Activated naive CD8-positive, alpha-beta T cell treated with anti-CD3 and anti-CD28 coated beads for 36 hours (primary cell): Measurements from ENCODE around the gene PPP6R1. TPM values are rescaled to one million over a fixed set of nuclear protein-coding genes. Genes with fewer than 3 reads are reported as not detected.
"Not testable (repeated sequence)": the region's sequence is repeated elsewhere in the genome, so short reads cannot be mapped to it uniquely, and the experiment has no call there.

Experiments
- DNase-seq: peaks from one replicate; pipeline ENCODE4 v3.0.0; 2021
- H3K27ac Mint-ChIP-seq: one replicate; pipeline ENCODE4 v1.8.0; 2022; ENCODE audit warnings: mild to moderate bottlenecking, moderate library complexity, mixed read lengths
- H3K27me3 Mint-ChIP-seq: one replicate; pipeline ENCODE4 v1.8.0; 2022; ENCODE audit warnings: mild to moderate bottlenecking, mixed read lengths
- H3K36me3 Mint-ChIP-seq: one replicate; pipeline ENCODE4 v1.8.0; 2021; ENCODE audit warnings: mild to moderate bottlenecking, mixed read lengths
- H3K4me1 Mint-ChIP-seq: one replicate; pipeline ENCODE4 v1.8.0; 2021; ENCODE audit warnings: mixed read lengths
- H3K4me3 Mint-ChIP-seq: one replicate; pipeline ENCODE4 v1.8.0; 2022; ENCODE audit warnings: mild to moderate bottlenecking, moderate library complexity, mixed read lengths
- H3K9me3 Mint-ChIP-seq: one replicate; pipeline ENCODE4 v1.8.0; 2022; ENCODE audit warnings: mixed read lengths
- total RNA-seq, 2 experiments: library from RNA; stranded (reverse); gene quantifications; one replicate each; pipeline ENCODE4 v1.2.3, GENCODE V29; 2021

PPP6R1 gene
- total RNA-seq, 2 experiments from 2014 or later = 226 to 227 TPM

- no peak for DNase-seq
- Mint-ChIP-seq H3K9me3 (no peaks in the 10 kb centered on the region), H3K4me1 (no peaks in the 10 kb centered on the region), H3K27ac (no peak overlapping the region), H3K4me3 (no peak overlapping the region), H3K36me3 (peaks cover 15% of the 10 kb centered on the region), H3K27me3 (no peaks in the 10 kb centered on the region)
These were observed 29.6 kb downstream of the PPP6R1 start for GRCh38 chr19:55229145-55229788.

GRCh38 chr19:55228403-55229031 lies 30.3 kb downstream of the PPP6R1 start, which contains the start of gene TMEM86B:
TMEM86B (minus strand) TSS chr19:55228763; CDS start chr19:55228741, 22 bp downstream.
- Mint-ChIP-seq H3K4me1 (no peaks in the 10 kb centered on the region), H3K9me3 (no peaks in the 10 kb centered on the region), H3K36me3 (peaks cover 12% of the 10 kb centered on the region), H3K27ac (no peak within 1 kb of the TSS), H3K4me3 (no peak within 1 kb of the TSS), H3K27me3 (no peaks in the 10 kb centered on the region)
- DNase-seq = no peak

- H3K4me1 Mint-ChIP-seq = no peaks in the 10 kb centered on the region
- no peaks in the 10 kb centered on the region for H3K27me3 Mint-ChIP-seq
- H3K9me3 Mint-ChIP-seq = no peaks in the 10 kb centered on the region
- no peak overlapping the region for H3K4me3 Mint-ChIP-seq
- H3K36me3 Mint-ChIP-seq = peaks cover 8% of the 10 kb centered on the region
- DNase-seq = no peak
- no peak overlapping the region for H3K27ac Mint-ChIP-seq
These were observed 30.8 kb downstream of the PPP6R1 start for GRCh38 chr19:55228015-55228391.

- H3K4me1 Mint-ChIP-seq = no peaks in the 10 kb centered on the region
- DNase-seq = no peak
- H3K27me3 Mint-ChIP-seq = no peaks in the 10 kb centered on the region
These were observed 31.4 kb downstream of the PPP6R1 start for GRCh38 chr19:55227241-55228014.

GRCh38 chr19:55226788-55227187 lies 32.0 kb downstream of the PPP6R1 start:
- Mint-ChIP-seq H3K36me3 (peaks cover 17% of the 10 kb centered on the region), H3K4me3 (no peak overlapping the region), H3K27ac (no peak overlapping the region), H3K9me3 (no peaks in the 10 kb centered on the region), H3K27me3 (no peaks in the 10 kb centered on the region), H3K4me1 (no peaks in the 10 kb centered on the region)
- no peak for DNase-seq

More at GRCh38 chr19:55227241-55228014, 31.4 kb downstream of the PPP6R1 start:
- Mint-ChIP-seq H3K4me3 (no peak overlapping the region), H3K36me3 (peaks cover 11% of the 10 kb centered on the region), H3K27ac (no peak overlapping the region), H3K9me3 (no peaks in the 10 kb centered on the region)

- Mint-ChIP-seq H3K27ac (no peak overlapping the region), H3K36me3 (peaks cover 22% of the 10 kb centered on the region), H3K9me3 (peaks cover 3% of the 10 kb centered on the region), H3K4me1 (no peaks in the 10 kb centered on the region), H3K4me3 (no peak overlapping the region), H3K27me3 (no peaks in the 10 kb centered on the region)
- DNase-seq = no peak
These were observed 32.5 kb downstream of the PPP6R1 start for GRCh38 chr19:55226273-55226672.

- no peaks in the 10 kb centered on the region for H3K27me3 Mint-ChIP-seq
- DNase-seq = no peak
- H3K9me3 Mint-ChIP-seq = peaks cover 6% of the 10 kb centered on the region
- peak overlapping the region; percentile 59 for H3K27ac Mint-ChIP-seq
- H3K4me1 Mint-ChIP-seq = no peaks in the 10 kb centered on the region
- H3K36me3 Mint-ChIP-seq = peaks cover 30% of the 10 kb centered on the region
- H3K4me3 Mint-ChIP-seq = no peak overlapping the region
These were observed 33.3 kb downstream of the PPP6R1 start for GRCh38 chr19:55225415-55225958.

GRCh38 chr19:55224679-55225414 lies 34.0 kb downstream of the PPP6R1 start:
- H3K9me3 Mint-ChIP-seq, DNase-seq, H3K4me3 Mint-ChIP-seq, H3K27me3 Mint-ChIP-seq, H3K4me1 Mint-ChIP-seq: not testable (repeated sequence)
- peaks cover 34% of the 10 kb centered on the region for H3K36me3 Mint-ChIP-seq
- H3K27ac Mint-ChIP-seq = peak overlapping the region; percentile 59

- Mint-ChIP-seq H3K27me3 (no peaks in the 10 kb centered on the region), H3K4me3 (no peak overlapping the region), H3K27ac (no peak overlapping the region), H3K36me3 (peaks cover 34% of the 10 kb centered on the region), H3K9me3 (peaks cover 8% of the 10 kb centered on the region), H3K4me1 (no peaks in the 10 kb centered on the region)
- no peak for DNase-seq
These were observed 34.7 kb downstream of the PPP6R1 start for GRCh38 chr19:55224038-55224665.

GRCh38 chr19:55223291-55224037 lies 35.4 kb downstream of the PPP6R1 start:
- Mint-ChIP-seq H3K27me3 (no peaks in the 10 kb centered on the region), H3K9me3 (peaks cover 8% of the 10 kb centered on the region), H3K27ac (no peak overlapping the region), H3K4me3 (no peak overlapping the region), H3K36me3 (peaks cover 34% of the 10 kb centered on the region), H3K4me1 (no peaks in the 10 kb centered on the region)
- no peak for DNase-seq

GRCh38 chr19:55220525-55220924 lies 38.3 kb downstream of the PPP6R1 start:
- Mint-ChIP-seq H3K4me1 (peaks cover 13% of the 10 kb centered on the region), H3K36me3 (peaks cover 29% of the 10 kb centered on the region), H3K27ac (no peak overlapping the region), H3K4me3 (no peak overlapping the region), H3K27me3 (peaks cover 9% of the 10 kb centered on the region), H3K9me3 (peaks cover 11% of the 10 kb centered on the region)
- DNase-seq = no peak

- Mint-ChIP-seq H3K27ac (peak overlapping the region; percentile 10), H3K27me3 (peaks cover 33% of the 10 kb centered on the region), H3K36me3 (peaks cover 18% of the 10 kb centered on the region), H3K9me3 (peaks cover 23% of the 10 kb centered on the region), H3K4me3 (peak overlapping the region; percentile 61), H3K4me1 (peaks cover 13% of the 10 kb centered on the region)
- DNase-seq = peak; percentile 75
These were observed 42.2 kb downstream of the PPP6R1 start for GRCh38 chr19:55216461-55217198.

GRCh38 chr19:55213547-55213946 lies 45.3 kb downstream of the PPP6R1 start:
- no peak for DNase-seq
- Mint-ChIP-seq H3K27ac (no peak overlapping the region), H3K9me3 (peaks cover 16% of the 10 kb centered on the region), H3K4me3 (no peak overlapping the region), H3K27me3 (peaks cover 54% of the 10 kb centered on the region), H3K36me3 (peaks cover 3% of the 10 kb centered on the region), H3K4me1 (peaks cover 13% of the 10 kb centered on the region)
